Aorta (tissue), 5 donors: ENCODE results near the gene MTTP. TPM values are rescaled to one million over a fixed set of nuclear protein-coding genes. Genes with fewer than 3 reads are reported as not detected.

Experiments used
- ATAC-seq: fragments of 200-7000 bp; cut with Tn5 transposase; one replicate; pipeline ENCODE4 v1.9.1; 2022; ENCODE audit warnings: moderate library complexity; ENCODE audit not compliant: low FRiP score
- DNase-seq, 2 donors: peaks; one replicate each; pipeline ENCODE4 v3.0.0-alpha.2; 2020
- H3K27ac ChIP-seq, 2 donors: one replicate each; pipeline ENCODE4 v1.5.1; 2013; ENCODE audit warnings: low read length in 2 of 2, mild to moderate bottlenecking in 2 of 2, moderate library complexity in 2 of 2, control low read depth in 1 of 2, inconsistent platforms in 1 of 2, low read depth in 1 of 2
- H3K27me3 ChIP-seq, 2 donors: one replicate each; pipeline ENCODE4 v1.6.1; 2013; ENCODE audit warnings: control low read depth in 1 of 2, low read length in 1 of 2, mild to moderate bottlenecking in 1 of 2, moderate library complexity in 1 of 2; ENCODE audit not compliant: insufficient read depth in 2 of 2, control insufficient read depth in 1 of 2
- H3K36me3 ChIP-seq, 2 donors: one replicate each; pipeline ENCODE4 v1.6.1; 2013; ENCODE audit warnings: control low read depth in 1 of 2, low read length in 1 of 2, mild to moderate bottlenecking in 1 of 2; ENCODE audit not compliant: insufficient read depth in 2 of 2, control insufficient read depth in 1 of 2
- H3K4me1 ChIP-seq, 2 donors: one replicate each; pipeline ENCODE4 v1.6.1; 2013; ENCODE audit warnings: low read length in 2 of 2, control low read depth in 1 of 2, mild to moderate bottlenecking in 1 of 2, moderate library complexity in 1 of 2; ENCODE audit not compliant: insufficient read depth in 2 of 2, control insufficient read depth in 1 of 2
- H3K4me3 ChIP-seq, 2 donors: one replicate each; pipeline ENCODE4 v1.5.1; 2013; ENCODE audit warnings: low read length in 2 of 2, control low read depth in 1 of 2, mild to moderate bottlenecking in 1 of 2
- H3K9me3 ChIP-seq: one replicate; pipeline ENCODE4 v1.6.1; 2013; ENCODE audit warnings: mild to moderate bottlenecking, low read length; ENCODE audit not compliant: control insufficient read depth
- WGBS, 2 donors: extraction: QIAGEN DNeasy Blood & Tissue Kit; methylation state at CpG; one replicate each; pipeline ENCODE4 v1.1.7; 2013; 5-methylcytosine and 5-hydroxymethylcytosine counted together
- intact Hi-C, 2 donors: fragments of 100-400 bp; cut with DNase I; formaldehyde crosslinking; loops; one replicate each; pipeline versions ENCODE4 v1.14.2 to v1.15.0; 2022
- polyA plus RNA-seq, 2 donors: library from polyadenylated mRNA; stranded (reverse); fragments of 200-250 nt; gene quantifications; one replicate each; pipeline ENCODE4 v1.2.3, GENCODE V29; 2013
- total RNA-seq, 2 donors: library from RNA; stranded (reverse); fragmentation: NEBNext Ultra II Directional; extraction: Animal tissue kit (Norgen Biotek cat#: 25700); gene quantifications; one replicate each; pipeline ENCODE4 v1.2.1, GENCODE V29; 2021
- donor health status: healthy with polysubstance abuse.
- donor health status: Bipolar disorder and iron deficiency.
- donor health status: DM: no; HTN: no; CAD: no.
- donor health status: DM: no; HTN: no; CAD: no.
- donor health status: DM: yes; HTN: yes; CAD: no.

MTTP gene
- total and polyA plus RNA-seq, 4 donors: 0.48 to 13.6 (median 0.65) TPM; not detected in 1

GRCh38 chr4:99652596-99653436 lies 78.2 kb downstream of the MTTP start:
- DNase-seq (no peak), ATAC-seq (no peak)
- no peak overlapping the region for H3K27ac ChIP-seq
- no peaks in the 10 kb centered on the region for H3K36me3 ChIP-seq
- H3K4me1 ChIP-seq: peaks cover 0 to 2% of the 10 kb centered on the region in 2 donors
- H3K27me3 ChIP-seq: no peaks in the 10 kb centered on the region
- intact Hi-C loops: no loop called here
- H3K4me3 ChIP-seq: no peak overlapping the region
- 90 to 92% methylated on average over 43 of the region's 43 CpGs for WGBS, 2 donors
- no peaks in the 10 kb centered on the region for H3K9me3 ChIP-seq

GRCh38 chr4:99653916-99654315 lies 79.3 kb downstream of the MTTP start:
- no peak overlapping the region for H3K27ac ChIP-seq
- WGBS, 2 donors: 98 to 99% methylated on average over 9 of the region's 9 CpGs
- intact Hi-C loops: no loop called here

GRCh38 chr4:99654361-99654761 lies 79.7 kb downstream of the MTTP start:
- intact Hi-C loops: no loop called here
- WGBS, 2 donors: 89 to 91% methylated on average over 15 of the region's 15 CpGs
- Histone ChIP-seq H3K4me1 (peaks cover 0 to 2% of the 10 kb centered on the region in 2 donors), H3K27ac (no peak overlapping the region), H3K4me3 (no peak overlapping the region), H3K27me3 (no peaks in the 10 kb centered on the region), H3K9me3 (no peaks in the 10 kb centered on the region), H3K36me3 (no peaks in the 10 kb centered on the region)
- ATAC-seq (no peak), DNase-seq (no peak)

More at GRCh38 chr4:99653916-99654315, 79.3 kb downstream of the MTTP start:
- no peak for ATAC-seq
- H3K27me3 ChIP-seq: no peaks in the 10 kb centered on the region
- H3K36me3 ChIP-seq: no peaks in the 10 kb centered on the region
- DNase-seq: no peak
- H3K4me3 ChIP-seq: no peak overlapping the region
- peaks cover 0 to 2% of the 10 kb centered on the region in 2 donors for H3K4me1 ChIP-seq
- no peaks in the 10 kb centered on the region for H3K9me3 ChIP-seq

- intact Hi-C loops: loop anchor here in 1 of 2 donors (5.0 kb wide), 1 partner anchor 93 kb away; the partner anchor contains the start of gene TRMT10A
- Histone ChIP-seq H3K27ac (peak overlapping the region in 1 of 2 donors; percentile 38), H3K36me3 (no peaks in the 10 kb centered on the region), H3K9me3 (no peaks in the 10 kb centered on the region), H3K27me3 (no peaks in the 10 kb centered on the region), H3K4me1 (peaks cover 0 to 2% of the 10 kb centered on the region in 2 donors), H3K4me3 (no peak overlapping the region)
- WGBS, 2 donors: 6 to 11% methylated on average over 9 of the region's 9 CpGs
- DNase-seq (peak; percentile 80 to 82), ATAC-seq (peak; percentile 28)
These were observed 80.9 kb downstream of the MTTP start for GRCh38 chr4:99655308-99656081.

GRCh38 chr4:99657798-99658197 lies 83.2 kb downstream of the MTTP start, which contains the start of gene C4orf54:
Gene C4orf54 (minus strand): TSS chr4:99657828. CDS start chr4:99654648, 3,180 bp downstream.
- H3K27ac ChIP-seq: peak within 1 kb of the TSS in 1 of 2 donors; percentile 17
- DNase-seq (no peak), ATAC-seq (no peak)
- H3K4me3 ChIP-seq: no peak within 1 kb of the TSS
- no peaks in the 10 kb centered on the region for H3K27me3 ChIP-seq
- intact Hi-C loops: loop anchor here in 1 of 2 donors (5.0 kb wide), 1 partner anchor 95 kb away; the partner anchor contains the start of gene TRMT10A
- H3K9me3 ChIP-seq: no peaks in the 10 kb centered on the region
- H3K4me1 ChIP-seq: peaks cover 0 to 2% of the 10 kb centered on the region in 2 donors
- no peaks in the 10 kb centered on the region for H3K36me3 ChIP-seq
- WGBS, 2 donors: 20 to 23% methylated on average over 1 of the region's 1 CpG

- WGBS, 2 donors: 93 to 95% methylated on average over 4 of the region's 4 CpGs
- Histone ChIP-seq H3K36me3 (no peaks in the 10 kb centered on the region), H3K27ac (no peak overlapping the region), H3K9me3 (no peaks in the 10 kb centered on the region), H3K4me3 (no peak overlapping the region), H3K27me3 (no peaks in the 10 kb centered on the region), H3K4me1 (peaks cover 0 to 2% of the 10 kb centered on the region in 2 donors)
- ATAC-seq (no peak), DNase-seq (no peak)
- intact Hi-C loops: loop anchor here in 1 of 2 donors (5.0 kb wide), 1 partner anchor 96 kb away; the partner anchor contains the start of gene TRMT10A
These were observed 84.0 kb downstream of the MTTP start for GRCh38 chr4:99658666-99659065.

GRCh38 chr4:99661907-99662306 lies 87.3 kb downstream of the MTTP start:
- Histone ChIP-seq H3K4me1 (no peaks in the 10 kb centered on the region), H3K27ac (no peak overlapping the region), H3K36me3 (no peaks in the 10 kb centered on the region), H3K4me3 (no peak overlapping the region), H3K9me3 (no peaks in the 10 kb centered on the region), H3K27me3 (no peaks in the 10 kb centered on the region)
- DNase-seq (no peak), ATAC-seq (no peak)
- 92% methylated on average over 5 of the region's 5 CpGs for WGBS, 2 donors
- intact Hi-C loops: no loop called here

GRCh38 chr4:99664716-99665115 lies 90.1 kb downstream of the MTTP start:
- no peaks in the 10 kb centered on the region for H3K9me3 ChIP-seq
- H3K4me3 ChIP-seq: no peak overlapping the region
- no peaks in the 10 kb centered on the region for H3K27me3 ChIP-seq
- DNase-seq (no peak), ATAC-seq (no peak)
- H3K36me3 ChIP-seq: no peaks in the 10 kb centered on the region
- no peak overlapping the region for H3K27ac ChIP-seq
- H3K4me1 ChIP-seq: peaks cover 0 to 2% of the 10 kb centered on the region in 2 donors
- intact Hi-C loops: loop anchor here in 1 of 2 donors (5.0 kb wide), 1 partner anchor 102 kb away; the partner anchor contains the start of gene TRMT10A
